HuH-7 (cell line): ENCODE measurements around the gene CECR2.
A peak's percentile ranks its signal among the peaks of the same experiment; 100 is the strongest.
"Not testable (repeated sequence)": the region's sequence is repeated elsewhere in the genome, so short reads cannot be mapped to it uniquely, and the experiment has no call there.

Source experiments
- DNase-seq: peaks from one replicate; pipeline ENCODE4 v3.0.0; 2011; ENCODE audit warnings: low spot score

Gene CECR2

GRCh38 chr22:17518406-17518805 is 149.1 kb downstream of the CECR2 start:
- DNase-seq: no peak

- not testable (repeated sequence) for DNase-seq
Observed at GRCh38 chr22:17521971-17522370, 152.7 kb downstream of the CECR2 start.

GRCh38 chr22:17523925-17524324 is 154.7 kb downstream of the CECR2 start:
- no peak for DNase-seq

- no peak for DNase-seq
Observed at GRCh38 chr22:17536269-17536668, 167.0 kb downstream of the CECR2 start.

- no peak for DNase-seq
Observed at GRCh38 chr22:17537155-17537554, 167.9 kb downstream of the CECR2 start.

GRCh38 chr22:17540481-17540880 is 171.2 kb downstream of the CECR2 start:
- no peak for DNase-seq

- no peak for DNase-seq
Observed at GRCh38 chr22:17541476-17541875, 172.2 kb downstream of the CECR2 start.

- DNase-seq: no peak
Observed at GRCh38 chr22:17542452-17542851, 173.2 kb downstream of the CECR2 start.

- DNase-seq: no peak
Observed at GRCh38 chr22:17548010-17548755, 178.9 kb downstream of the CECR2 start.

- no peak for DNase-seq
Observed at GRCh38 chr22:17548756-17549035, 179.4 kb downstream of the CECR2 start.

GRCh38 chr22:17549183-17549582 is 179.9 kb downstream of the CECR2 start:
- no peak for DNase-seq

GRCh38 chr22:17549655-17550054 is 180.4 kb downstream of the CECR2 start:
- DNase-seq: no peak

GRCh38 chr22:17552737-17553136 is 183.5 kb downstream of the CECR2 start:
- DNase-seq: no peak

GRCh38 chr22:17554814-17555213 is 185.6 kb downstream of the CECR2 start:
- no peak for DNase-seq

GRCh38 chr22:17559188-17559587 is 189.9 kb downstream of the CECR2 start:
- no peak for DNase-seq

GRCh38 chr22:17562906-17563870 is 193.9 kb downstream of the CECR2 start, which contains the start of gene SLC25A18:
Gene SLC25A18, plus strand, starts transcription at chr22:17563498. Its CDS starts 16,447 bp downstream, at chr22:17579945.
- DNase-seq: peak; percentile 83

GRCh38 chr22:17563936-17564391 is 194.7 kb downstream of the CECR2 start:
- no peak for DNase-seq

GRCh38 chr22:17566016-17566687 is 196.9 kb downstream of the CECR2 start:
- DNase-seq: not testable (repeated sequence)

- DNase-seq: no peak
Observed at GRCh38 chr22:17566776-17567175, 197.5 kb downstream of the CECR2 start.

GRCh38 chr22:17569971-17570511 is 200.8 kb downstream of the CECR2 start:
- DNase-seq: no peak

GRCh38 chr22:17570851-17571631 is 201.8 kb downstream of the CECR2 start:
- DNase-seq: no peak
